SK-N-SH (cell line): ENCODE measurements around the gene BCLAF1. TPM values are rescaled to one million over a fixed set of nuclear protein-coding genes. Genes with fewer than 3 reads are reported as not detected.
A peak's percentile ranks its signal among the peaks of the same experiment; 100 is the strongest.

Experiments
- CTCF ChIA-PET: fragments of 300-600, 350-600 bp; formaldehyde crosslinking; extraction: SDS; loops from one replicate; lab custom pipeline; 2021; lab: Yijun Ruan, JAX
- POLR2A ChIA-PET: fragments of 350-600 bp; sonication (Branson Sonifier 250); formaldehyde crosslinking; extraction: SDS; loops from one replicate; lab custom pipeline; 2020; ENCODE audit warnings: antibody characterized with exemption, inconsistent platforms; lab: Yijun Ruan, JAX
- DNase-seq: peaks from one replicate; pipeline ENCODE4 v3.0.0; 2012
- H2AFZ ChIP-seq: fragments of 200-600 bp; sonication (generic); 2 replicates; pipeline ENCODE4 v1.8.1; 2016; ENCODE audit warnings: antibody characterized with exemption, mild to moderate bottlenecking, low read depth
- H3F3A ChIP-seq: fragments of 200-600 bp; sonication (generic); replicated peaks from 2 replicates; pipeline ENCODE3; 2016; ENCODE audit warnings: antibody characterized with exemption, mild to moderate bottlenecking; ENCODE audit not compliant: insufficient read depth
- H3K27ac ChIP-seq, 2 experiments: fragments of 200-500 bp in 1 of 2; fragments of 200-600 bp in 1 of 2; sonication (Bioruptor generic) in 1 of 2; sonication (generic), shearing (Covaris generic) in 1 of 2; 2 replicates each; pipeline versions ENCODE4 v1.5.1 to v1.6.1; 2014 to 2016; ENCODE audit warnings: low read depth in 2 of 2, inconsistent platforms in 1 of 2, low read length in 1 of 2, mild to moderate bottlenecking in 1 of 2, mixed read lengths in 1 of 2
- H3K27me3 ChIP-seq: fragments of 200-600 bp; sonication (generic), shearing (Covaris generic); 2 replicates; pipeline ENCODE4 v1.6.1; 2016; ENCODE audit warnings: mixed run types; ENCODE audit not compliant: insufficient read depth
- H3K36me3 ChIP-seq, 2 experiments: fragments of 200-500 bp in 1 of 2; fragments of 200-600 bp in 1 of 2; sonication (Bioruptor generic) in 1 of 2; sonication (generic) in 1 of 2; replicated peaks in 1 of 2; 2 replicates each; pipeline versions ENCODE3 to v1.5.1; 2014 to 2016; ENCODE audit warnings: low read length in 1 of 2, mild to moderate bottlenecking in 1 of 2; ENCODE audit not compliant: insufficient read depth in 2 of 2, control insufficient read depth in 1 of 2
- H3K4me1 ChIP-seq, 2 experiments: fragments of 200-500 bp in 1 of 2; fragments of 200-600 bp in 1 of 2; sonication (Bioruptor generic) in 1 of 2; sonication (generic), shearing (Covaris generic) in 1 of 2; 2 replicates each; pipeline versions ENCODE4 v1.5.1 to v1.6.1; 2014 to 2016; ENCODE audit warnings: low read depth in 1 of 2, low read length in 1 of 2, mixed run types in 1 of 2; ENCODE audit not compliant: insufficient read depth in 2 of 2, control insufficient read depth in 1 of 2
- H3K4me2 ChIP-seq: fragments of 200-600 bp; sonication (generic), shearing (Covaris generic); 2 replicates; pipeline ENCODE4 v1.6.1; 2017; ENCODE audit warnings: mixed run types
- H3K4me3 ChIP-seq, 2 experiments: fragments of 200-500 bp in 1 of 2; fragments of 200-600 bp in 1 of 2; sonication (Bioruptor generic) in 1 of 2; sonication (generic), shearing (Covaris generic) in 1 of 2; 2 replicates each; pipeline versions ENCODE4 v1.5.1 to v1.8.1; 2014 to 2016; ENCODE audit warnings: low read depth in 2 of 2, inconsistent platforms in 1 of 2, low read length in 1 of 2, mild to moderate bottlenecking in 1 of 2, mixed read lengths in 1 of 2, moderate library complexity in 1 of 2
- H3K79me2 ChIP-seq: fragments of 200-600 bp; sonication (generic); 2 replicates; pipeline ENCODE4 v1.8.1; 2017; ENCODE audit warnings: mild to moderate bottlenecking; ENCODE audit not compliant: insufficient read depth
- H3K9ac ChIP-seq: fragments of 200-600 bp; sonication (generic); 2 replicates; pipeline ENCODE4 v1.6.1; 2017; ENCODE audit warnings: mixed run types
- H3K9me2 ChIP-seq: fragments of 200-600 bp; sonication (generic); 2 replicates; pipeline ENCODE4 v1.6.1; 2017; ENCODE audit warnings: mixed run types
- H3K9me3 ChIP-seq: fragments of 200-600 bp; sonication (generic); 2 replicates; pipeline ENCODE4 v1.6.1; 2017; ENCODE audit warnings: mixed run types, mild to moderate bottlenecking, moderate library complexity
- H4K20me1 ChIP-seq: fragments of 200-600 bp; sonication (generic); 2 replicates; pipeline ENCODE4 v1.6.1; 2017; ENCODE audit warnings: mild to moderate bottlenecking, mixed run types; ENCODE audit not compliant: insufficient read depth
- ELF1 ChIP-seq: IDR thresholded peaks from 2 replicates; pipeline ENCODE4 v1.4.0; 2012
- GATA2 ChIP-seq: sonication (generic); formaldehyde crosslinking; IDR thresholded peaks from 2 replicates; pipeline ENCODE4 v1.5.0; 2020; ENCODE audit warnings: mild to moderate bottlenecking, missing genetic modification reagents
- MEF2A ChIP-seq: IDR thresholded peaks from 2 replicates; pipeline ENCODE4 v1.4.0; 2012; ENCODE audit warnings: low read depth, borderline replicate concordance
- POLR2AphosphoS5 ChIP-seq: IDR thresholded peaks from 2 replicates; pipeline ENCODE4 v1.6.1; 2012; ENCODE audit warnings: low read depth, low read length
- RAD21 ChIP-seq: IDR thresholded peaks from 2 replicates; pipeline ENCODE4 v1.6.1; 2012; ENCODE audit warnings: mild to moderate bottlenecking, low read length
- RCOR1 ChIP-seq: fragments of 150-350 bp; IDR thresholded peaks from 2 replicates; pipeline ENCODE4 v1.6.1; 2017; ENCODE audit warnings: antibody characterized with exemption, low read length
- RFX5 ChIP-seq: IDR thresholded peaks from 2 replicates; pipeline ENCODE4 v1.6.1; 2012; ENCODE audit warnings: mild to moderate bottlenecking, improper control_type of control experiment, low read length
- WGBS: methylation state at CpG from one replicate; pipeline ENCODE4 v1.1.6; 2017; ENCODE audit warnings: low lambda C conversion rate; 5-methylcytosine and 5-hydroxymethylcytosine counted together
- polyA plus RNA-seq, 3 experiments: library from polyadenylated mRNA; depleted of rRNA; stranded (reverse); fragments of >200 nt; gene quantifications; 2 replicates each; pipeline ENCODE4 v1.2.3, GENCODE V29; 2012
- TF ChIP-seq, protein P1 (sequence below): fragments of 150-350 bp; IDR thresholded peaks from 2 replicates; pipeline ENCODE4 v1.6.1; 2017; ENCODE audit warnings: antibody characterized with exemption, low read length, low read depth, borderline replicate concordance
- TF ChIP-seq, protein P2 (sequence below): IDR thresholded peaks from 2 replicates; pipeline ENCODE4 v1.4.0; 2012; ENCODE audit warnings: low read depth, borderline replicate concordance

BCLAF1 gene
- polyA plus RNA-seq, 1 of the 3 experiments (the other 2 are of a cell fraction), result 21.9 TPM

DNA sequence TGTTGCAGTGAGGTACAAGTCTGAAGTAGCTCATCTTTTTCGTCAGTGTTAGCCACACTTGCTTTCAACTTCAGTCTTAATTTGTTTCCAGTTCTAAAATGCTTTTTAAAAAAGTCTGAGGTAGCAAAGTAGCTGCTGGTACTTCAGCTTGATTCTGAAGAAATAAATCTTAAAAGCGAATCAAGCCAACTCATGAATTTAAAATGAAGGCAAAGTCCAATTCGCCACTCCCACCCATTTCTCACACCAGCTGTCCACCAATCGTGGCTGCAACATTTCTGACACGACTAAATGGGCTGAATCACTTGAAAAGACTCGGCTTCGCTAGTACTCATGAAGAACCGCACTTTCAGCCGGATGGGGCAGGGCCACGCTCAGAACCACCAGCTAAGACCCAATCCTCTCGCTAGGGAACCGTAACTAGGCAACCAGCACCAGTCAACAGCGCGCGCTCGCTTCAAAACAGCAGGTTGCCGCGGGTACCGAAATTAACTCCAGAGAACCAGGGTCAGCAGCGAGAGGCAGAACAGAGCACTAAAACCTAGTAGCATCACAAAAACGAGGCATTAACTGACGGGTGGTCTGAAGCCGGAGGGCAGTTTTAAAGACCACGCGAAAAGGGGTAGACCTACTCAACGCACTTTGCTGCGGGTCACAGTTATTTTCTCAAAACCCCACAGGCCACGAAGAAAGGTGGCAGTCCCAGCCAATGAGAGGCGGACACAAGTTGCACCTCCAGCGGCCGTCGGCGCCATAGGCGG lies 900 bp downstream of the BCLAF1 start:
- Histone ChIP-seq H3K27me3 (no peaks in the 10 kb centered on the region), H3K4me3 (peak overlapping the region; percentile 93 to 98), H3K9ac (peak overlapping the region; percentile 100), H3K36me3 (peaks cover 0 to 4% of the 10 kb centered on the region in 2 experiments), H4K20me1 (peaks cover 53% of the 10 kb centered on the region), H3K27ac (peak overlapping the region; percentile 100), H3K9me3 (no peaks in the 10 kb centered on the region), H3K4me2 (peak overlapping the region; percentile 92), H3K4me1 (peaks cover 11 to 26% of the 10 kb centered on the region in 2 experiments; a peak in 3 of 4 replicates), H3K9me2 (no peaks in the 10 kb centered on the region), H3K79me2 (peaks cover 58% of the 10 kb centered on the region), H2AFZ (no peak overlapping the region), H3F3A (peaks cover 31% of the 10 kb centered on the region)
- POLR2A ChIA-PET, result interaction anchor here (1.0 to 2.6 kb wide), 16 partner anchors 9 to 825 kb away, joined by 3 to 14 read pairs (median 4); partner anchors contain the start of genes MAP3K5, MAP7 and MTFR2
- peak; percentile 53 for DNase-seq
- CTCF ChIA-PET, result interaction anchor here (0.6 to 3.8 kb wide), 15 partner anchors 15 to 782 kb away, joined by 3 to 20 read pairs (median 4); partner anchors contain the start of genes MAP3K5, MAP7 and MTFR2
- TF ChIP-seq RCOR1 (no peak), RFX5 (0 out of 2 replicates have a peak, but pooled peaks have one; percentile 13)
- 2% methylated on average over 27 of the region's 34 CpGs for WGBS

DNA sequence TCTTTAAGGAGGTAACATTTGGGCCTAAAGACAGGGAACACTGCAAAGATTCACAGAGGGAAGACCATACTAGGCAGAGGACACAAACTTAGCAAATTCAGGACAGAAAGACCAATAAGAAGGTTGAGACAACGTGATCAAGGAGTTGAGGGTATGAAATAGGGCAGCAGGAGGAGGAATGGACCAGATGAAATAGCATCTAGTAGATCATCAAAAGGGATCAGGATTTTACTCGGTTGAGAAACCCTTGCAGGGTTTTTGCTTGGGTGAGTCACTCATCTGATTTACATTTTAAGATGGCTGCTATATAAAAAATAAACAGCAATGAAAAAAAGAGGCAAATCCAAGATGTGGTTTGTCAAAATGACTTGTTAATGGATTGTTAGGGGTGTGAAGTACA lies 4.7 kb downstream of the BCLAF1 start:
- no peaks in the 10 kb centered on the region for H3K9me2 ChIP-seq
- DNase-seq, result no peak
- H3K4me3 ChIP-seq, result peak overlapping the region in 1 of 2 experiments; percentile 6; a peak in 1 of 4 replicates
- H3K9ac ChIP-seq, result no peak overlapping the region
- no peaks in the 10 kb centered on the region for H3K27me3 ChIP-seq
- no peak for TF ChIP-seq RAD21
- TF ChIP-seq POLR2AphosphoS5, result no peak
- TF ChIP-seq, protein P1, sequence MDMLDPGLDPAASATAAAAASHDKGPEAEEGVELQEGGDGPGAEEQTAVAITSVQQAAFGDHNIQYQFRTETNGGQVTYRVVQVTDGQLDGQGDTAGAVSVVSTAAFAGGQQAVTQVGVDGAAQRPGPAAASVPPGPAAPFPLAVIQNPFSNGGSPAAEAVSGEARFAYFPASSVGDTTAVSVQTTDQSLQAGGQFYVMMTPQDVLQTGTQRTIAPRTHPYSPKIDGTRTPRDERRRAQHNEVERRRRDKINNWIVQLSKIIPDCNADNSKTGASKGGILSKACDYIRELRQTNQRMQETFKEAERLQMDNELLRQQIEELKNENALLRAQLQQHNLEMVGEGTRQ, result no peak
- TF ChIP-seq GATA2, result no peak
- no peak for TF ChIP-seq MEF2A
- TF ChIP-seq ELF1, result no peak
- TF ChIP-seq, protein P2, sequence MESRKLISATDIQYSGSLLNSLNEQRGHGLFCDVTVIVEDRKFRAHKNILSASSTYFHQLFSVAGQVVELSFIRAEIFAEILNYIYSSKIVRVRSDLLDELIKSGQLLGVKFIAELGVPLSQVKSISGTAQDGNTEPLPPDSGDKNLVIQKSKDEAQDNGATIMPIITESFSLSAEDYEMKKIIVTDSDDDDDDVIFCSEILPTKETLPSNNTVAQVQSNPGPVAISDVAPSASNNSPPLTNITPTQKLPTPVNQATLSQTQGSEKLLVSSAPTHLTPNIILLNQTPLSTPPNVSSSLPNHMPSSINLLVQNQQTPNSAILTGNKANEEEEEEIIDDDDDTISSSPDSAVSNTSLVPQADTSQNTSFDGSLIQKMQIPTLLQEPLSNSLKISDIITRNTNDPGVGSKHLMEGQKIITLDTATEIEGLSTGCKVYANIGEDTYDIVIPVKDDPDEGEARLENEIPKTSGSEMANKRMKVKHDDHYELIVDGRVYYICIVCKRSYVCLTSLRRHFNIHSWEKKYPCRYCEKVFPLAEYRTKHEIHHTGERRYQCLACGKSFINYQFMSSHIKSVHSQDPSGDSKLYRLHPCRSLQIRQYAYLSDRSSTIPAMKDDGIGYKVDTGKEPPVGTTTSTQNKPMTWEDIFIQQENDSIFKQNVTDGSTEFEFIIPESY, result no peak
- peaks cover 21% of the 10 kb centered on the region for H3F3A ChIP-seq
- POLR2A ChIA-PET, result no interaction called here
- WGBS, result 35% methylated on average over 2 of the region's 2 CpGs
- H3K4me1 ChIP-seq, result peaks cover 6 to 20% of the 10 kb centered on the region in 2 experiments; a peak in 3 of 4 replicates
- H2AFZ ChIP-seq, result no peak overlapping the region
- H4K20me1 ChIP-seq, result peaks cover 92% of the 10 kb centered on the region
- peak overlapping the region in 1 of 2 experiments; percentile 40; a peak in 2 of 4 replicates for H3K27ac ChIP-seq
- no peaks in the 10 kb centered on the region for H3K9me3 ChIP-seq
- H3K36me3 ChIP-seq, result peaks cover 25% of the 10 kb centered on the region in 2 experiments
- CTCF ChIA-PET, result interaction anchor here (1.1 kb wide), 1 partner anchor 265 kb away, joined by 3 read pairs; the partner anchor contains the start of gene MAP7
- H3K79me2 ChIP-seq, result peaks cover 97% of the 10 kb centered on the region
- H3K4me2 ChIP-seq, result peak overlapping the region; percentile 67
